A673 (cell line): ENCODE results near the gene ASH1L. TPM values are rescaled to one million over a fixed set of nuclear protein-coding genes. Genes with fewer than 3 reads are reported as not detected.
"Not testable (repeated sequence)": the region's sequence is repeated elsewhere in the genome, so short reads cannot be mapped to it uniquely, and the experiment has no call there.

Experiments used
- BruUV-seq: library from RNA; stranded (reverse); fragments of 400-500 nt; replicated peaks from 2 replicates; lab custom pipeline; 2021; lab: Mats Ljungman, UMichigan
- CTCF ChIA-PET: fragments of 300-600 bp; sonication (Branson Sonifier 250); formaldehyde crosslinking; loops from one replicate; lab custom pipeline; 2022; ENCODE audit warnings: antibody characterized with exemption; lab: Charles Lee
- POLR2A ChIA-PET: fragments of 300-600 bp; sonication (Branson Sonifier 250); formaldehyde crosslinking; loops from one replicate; lab custom pipeline; 2022; ENCODE audit warnings: antibody characterized with exemption; ENCODE audit not compliant: low non-redundant PET; lab: Charles Lee
- DNase-seq: peaks from one replicate; pipeline ENCODE4 v3.0.0-alpha.2; 2015; ENCODE audit warnings: low spot score
- H3K27ac ChIP-seq: fragments of 200-600 bp; sonication (generic); 2 replicates; pipeline ENCODE4 v1.5.1; 2016; ENCODE audit warnings: mixed run types, low read depth, mild to moderate bottlenecking, mixed read lengths, antibody characterized with exemption, low read length; ENCODE audit not compliant: poor library complexity, severe bottlenecking
- H3K27me3 ChIP-seq: fragments of 200-600 bp; sonication (generic); replicated peaks from 2 replicates; pipeline ENCODE4 v1.6.1; 2017; ENCODE audit warnings: mixed run types, low read depth, mild to moderate bottlenecking, mixed read lengths, antibody characterized with exemption, low read length; ENCODE audit not compliant: insufficient read depth, poor library complexity
- H3K36me3 ChIP-seq: fragments of 200-600 bp; sonication (generic); 2 replicates; pipeline ENCODE4 v1.6.1; 2016; ENCODE audit warnings: mixed run types, mild to moderate bottlenecking, mixed read lengths, antibody characterized with exemption, low read length; ENCODE audit not compliant: insufficient read depth, poor library complexity, severe bottlenecking
- H3K4me1 ChIP-seq: fragments of 200-600 bp; sonication (generic); 2 replicates; pipeline ENCODE4 v1.6.1; 2017; ENCODE audit warnings: mixed run types, mild to moderate bottlenecking, mixed read lengths, antibody characterized with exemption, low read length; ENCODE audit not compliant: insufficient read depth, poor library complexity, severe bottlenecking
- H3K4me3 ChIP-seq: fragments of 200-600 bp; sonication (generic); 2 replicates; pipeline ENCODE4 v1.5.1; 2016; ENCODE audit warnings: low read depth, mixed run types, mild to moderate bottlenecking, mixed read lengths, low read length; ENCODE audit not compliant: poor library complexity, severe bottlenecking
- H3K9me3 ChIP-seq: fragments of 200-600 bp; sonication (generic); 2 replicates; pipeline ENCODE4 v1.6.1; 2016; ENCODE audit warnings: mixed run types, low read depth, mild to moderate bottlenecking, mixed read lengths, antibody characterized with exemption, low read length; ENCODE audit not compliant: poor library complexity, severe bottlenecking
- CTCF ChIP-seq: fragments of 300-800, 200-600 bp; sonication (generic); conservative IDR thresholded peaks from 2 replicates; pipeline ENCODE4 v1.5.1; 2017; ENCODE audit warnings: low read depth, mild to moderate bottlenecking, antibody characterized with exemption, low read length, moderate library complexity, mixed read lengths
- EZH2 ChIP-seq: fragments of 200-600 bp; sonication (generic); IDR thresholded peaks from 2 replicates; pipeline ENCODE4 v1.6.1; 2017; ENCODE audit warnings: borderline replicate concordance, low read depth, mild to moderate bottlenecking, mixed read lengths, antibody characterized with exemption, low read length; ENCODE audit not compliant: poor library complexity, severe bottlenecking
- intact Hi-C: fragments of 100-400 bp; cut with micrococcal nuclease; formaldehyde crosslinking; loops from one replicate; pipeline ENCODE4 v1.10.0; 2022; ENCODE audit not compliant: unreplicated experiment
- total RNA-seq: library from RNA; stranded (reverse); gene quantifications from 2 replicates; pipeline ENCODE4 v1.2.3, GENCODE V29; 2021

The ASH1L gene
- total RNA-seq, 1 experiment from 2014 or later: 49.6 TPM

GRCh38 chr1:155561779-155562580 lies 623 bp downstream of the ASH1L start:
- CTCF ChIA-PET: interaction anchor here (0.5 kb wide), 1 partner anchor 198 kb away, joined by 3 read pairs; no protein-coding TSS in a partner anchor

GRCh38 chr1:155555915-155556314 lies 6.7 kb downstream of the ASH1L start:
- no TSS peak for BruUV-seq
- Histone ChIP-seq H3K9me3 (no peaks in the 10 kb centered on the region), H3K4me3 (no peak overlapping the region), H3K27ac (no peak overlapping the region), H3K27me3 (no peaks in the 10 kb centered on the region), H3K36me3 (no peaks in the 10 kb centered on the region), H3K4me1 (peaks cover 9% of the 10 kb centered on the region)
- POLR2A ChIA-PET: no interaction called here
- CTCF ChIA-PET: no interaction called here
- no peak for DNase-seq
- TF ChIP-seq CTCF (no peak), EZH2 (no peak)
- intact Hi-C loops: no loop called here

More at GRCh38 chr1:155561779-155562580, 623 bp downstream of the ASH1L start:
- BruUV-seq, H3K9me3 ChIP-seq, H3K27me3 ChIP-seq, POLR2A ChIA-PET, H3K36me3 ChIP-seq: not testable (repeated sequence)
- Histone ChIP-seq H3K4me1 (peaks cover 13% of the 10 kb centered on the region), H3K4me3 (peak overlapping the region; percentile 87), H3K27ac (peak overlapping the region; percentile 100)
- peak; percentile 82 for DNase-seq
- intact Hi-C loops: loop anchor here (10.0 kb wide), 1 partner anchor 237 kb away; the partner anchor contains the start of gene RUSC1

GRCh38 chr1:155553349-155553748 lies 9.3 kb downstream of the ASH1L start:
- no peak overlapping the region for H3K27ac ChIP-seq
- TF ChIP-seq EZH2: no peak
- TF ChIP-seq CTCF: no peak
- no peaks in the 10 kb centered on the region for H3K4me1 ChIP-seq
- ChIA-PET POLR2A (no interaction called here), CTCF (no interaction called here)
- DNase-seq: no peak
- no peaks in the 10 kb centered on the region for H3K9me3 ChIP-seq
- no peaks in the 10 kb centered on the region for H3K36me3 ChIP-seq
- H3K27me3 ChIP-seq: no peaks in the 10 kb centered on the region
- intact Hi-C loops: no loop called here
- H3K4me3 ChIP-seq: no peak overlapping the region
- BruUV-seq: no TSS peak
